GM18519 (cell line): ENCODE data around the gene OGDH.
A peak's percentile ranks its signal among the peaks of the same experiment; 100 is the strongest.

ENCODE experiments used
- ATAC-seq: cut with Tn5 transposase; IDR thresholded peaks from one replicate; pipeline ENCODE4 v1.9.1; 2021; ENCODE audit warnings: mild to moderate bottlenecking, moderate library complexity; ENCODE audit not compliant: unreplicated experiment, low FRiP score

Gene OGDH

GRCh38 chr7:44617225-44617890 is 10.9 kb downstream of the OGDH start:
- ATAC-seq = peak; percentile 48

- ATAC-seq = no peak
These were observed 11.6 kb downstream of the OGDH start for GRCh38 chr7:44618045-44618444.

- ATAC-seq = no peak
These were observed 12.3 kb downstream of the OGDH start for GRCh38 chr7:44618753-44619152.

DNA sequence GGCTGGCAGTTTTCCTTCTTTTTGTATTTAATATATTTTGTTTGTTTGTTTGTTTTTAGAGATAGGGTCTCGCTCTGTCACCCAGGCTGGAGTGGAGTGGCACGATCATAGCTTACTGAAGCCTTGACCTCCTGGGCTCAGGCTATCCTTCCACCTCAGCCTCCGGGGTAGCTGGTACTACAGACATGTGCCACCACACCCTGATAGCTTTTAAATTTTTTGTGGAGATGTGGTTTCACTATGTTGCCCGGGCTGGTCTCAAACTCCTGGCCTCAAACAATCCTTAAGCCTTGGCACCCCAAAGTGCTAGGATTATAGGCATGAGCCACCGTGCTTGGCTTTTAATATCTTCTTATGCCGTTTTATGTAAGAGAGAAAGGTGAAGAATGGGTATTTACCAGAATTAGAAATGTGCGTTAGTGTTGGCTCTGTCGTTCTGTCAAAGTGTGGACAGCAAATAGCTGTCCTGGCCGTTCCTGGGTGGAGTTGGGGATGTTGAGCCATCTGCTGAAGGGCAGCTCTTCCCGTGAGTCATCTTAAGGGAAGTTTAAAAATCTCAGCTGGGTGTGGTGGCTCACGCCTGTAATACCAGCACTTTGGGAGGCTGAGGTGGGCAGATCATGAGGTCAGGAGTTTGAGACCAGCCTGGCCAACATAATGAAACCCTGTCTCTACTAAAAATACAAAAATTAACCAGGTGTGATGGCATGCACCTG is 14.8 kb downstream of the OGDH start:
- no peak for ATAC-seq

- no peak for ATAC-seq
These were observed 15.3 kb downstream of the OGDH start for GRCh38 chr7:44621750-44622103.

GRCh38 chr7:44622342-44623151 is 16.1 kb downstream of the OGDH start:
- ATAC-seq = no peak

- ATAC-seq = no peak
These were observed 17.9 kb downstream of the OGDH start for GRCh38 chr7:44624318-44624717.

DNA sequence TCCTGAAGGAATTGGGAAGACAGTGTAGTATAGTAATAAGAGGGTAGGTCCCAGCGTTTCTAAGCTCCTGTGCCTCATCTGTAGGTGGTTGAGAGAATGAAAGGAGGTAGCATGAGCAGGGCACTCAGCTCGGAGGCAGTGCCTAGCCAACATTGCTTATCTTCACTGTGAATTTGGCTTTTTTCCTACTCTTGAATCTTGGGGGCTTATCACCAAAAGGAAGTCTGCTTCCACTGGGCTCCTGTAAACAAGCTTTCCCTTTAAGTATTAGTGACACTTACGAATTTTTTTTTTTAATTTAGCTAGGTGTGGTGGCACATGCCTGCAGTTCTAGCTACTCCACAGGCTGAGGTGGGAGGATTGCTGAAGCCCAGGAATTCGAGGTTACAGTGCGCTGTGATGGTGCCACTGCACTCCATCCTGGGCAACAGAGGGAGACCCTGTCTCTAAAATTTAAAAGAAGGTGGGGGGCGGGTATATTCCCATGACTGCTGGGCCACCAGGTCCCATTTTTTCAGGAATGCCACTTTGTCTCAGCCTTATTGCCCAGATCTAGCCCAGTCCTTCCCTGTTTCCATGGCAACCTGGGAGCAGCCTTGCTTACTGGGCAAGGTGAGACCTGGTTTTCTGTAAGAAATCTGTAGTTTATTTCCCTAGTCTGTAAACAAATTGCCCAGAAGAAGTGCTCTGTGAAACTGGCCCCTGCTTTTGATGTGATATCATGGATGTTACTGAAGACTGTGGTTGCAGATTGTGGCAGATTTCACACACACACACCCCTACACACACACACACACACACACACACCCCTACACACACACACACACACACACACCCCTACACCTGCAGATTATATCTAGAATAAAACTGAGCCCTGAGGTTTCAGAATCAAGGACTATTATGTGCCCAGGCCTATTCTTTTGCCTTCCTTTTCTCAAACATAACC is 19.4 kb downstream of the OGDH start:
- ATAC-seq = no peak

- no peak for ATAC-seq
These were observed 20.2 kb downstream of the OGDH start for GRCh38 chr7:44626620-44627019.

GRCh38 chr7:44629829-44630522 is 23.5 kb downstream of the OGDH start:
- no peak for ATAC-seq

DNA sequence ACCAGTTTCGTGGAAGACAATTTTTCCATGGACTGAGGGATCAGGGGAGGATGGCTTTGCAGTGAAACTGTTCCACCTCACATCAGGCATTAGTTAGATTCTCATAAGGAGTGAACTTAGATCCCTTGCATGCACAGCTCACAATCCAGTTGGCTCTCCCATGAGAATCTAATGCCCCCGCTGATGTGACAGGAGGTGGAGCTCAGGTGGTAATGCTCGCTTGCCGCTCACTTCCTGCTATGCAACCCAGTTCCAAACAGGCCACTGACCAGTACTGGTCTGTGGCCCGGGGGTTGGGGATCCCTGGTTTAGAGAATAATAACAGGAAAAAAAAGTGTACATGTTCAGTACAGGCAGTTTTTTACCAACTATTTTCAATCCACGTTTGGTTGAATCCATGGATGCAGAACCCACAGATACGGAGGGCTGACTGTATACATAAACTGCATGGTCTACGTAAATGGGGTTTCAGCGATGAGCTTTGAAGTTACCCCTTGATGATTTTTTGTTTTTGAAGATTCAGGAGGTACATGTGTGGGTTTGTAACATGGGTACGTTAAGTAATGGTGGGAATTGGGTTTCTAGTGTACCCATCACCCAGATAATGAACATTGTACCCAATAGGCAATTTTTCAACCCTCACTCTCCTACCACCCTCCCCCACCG is 24.5 kb downstream of the OGDH start:
- no peak for ATAC-seq

GRCh38 chr7:44631458-44632115 is 25.2 kb downstream of the OGDH start:
- ATAC-seq = no peak

DNA sequence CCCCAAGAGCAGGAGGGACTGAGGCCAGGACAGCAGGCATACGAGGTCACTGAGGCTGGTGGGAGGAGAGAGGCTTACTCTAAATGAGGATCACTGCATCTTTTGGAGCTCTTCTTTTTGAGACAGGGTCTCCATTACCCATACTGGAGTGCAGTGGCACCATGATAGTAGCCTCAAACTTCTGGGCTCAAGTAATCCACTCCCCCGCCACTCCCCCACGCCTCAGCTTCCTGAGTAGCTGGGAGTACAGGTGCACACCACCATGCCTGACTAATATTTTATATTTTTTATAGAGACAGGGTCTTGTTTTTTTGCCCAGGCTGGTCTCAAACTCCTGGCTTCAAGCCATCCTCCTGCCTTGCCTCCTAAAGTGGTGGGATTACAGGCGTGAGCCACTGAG is 25.8 kb downstream of the OGDH start:
- no peak for ATAC-seq

DNA sequence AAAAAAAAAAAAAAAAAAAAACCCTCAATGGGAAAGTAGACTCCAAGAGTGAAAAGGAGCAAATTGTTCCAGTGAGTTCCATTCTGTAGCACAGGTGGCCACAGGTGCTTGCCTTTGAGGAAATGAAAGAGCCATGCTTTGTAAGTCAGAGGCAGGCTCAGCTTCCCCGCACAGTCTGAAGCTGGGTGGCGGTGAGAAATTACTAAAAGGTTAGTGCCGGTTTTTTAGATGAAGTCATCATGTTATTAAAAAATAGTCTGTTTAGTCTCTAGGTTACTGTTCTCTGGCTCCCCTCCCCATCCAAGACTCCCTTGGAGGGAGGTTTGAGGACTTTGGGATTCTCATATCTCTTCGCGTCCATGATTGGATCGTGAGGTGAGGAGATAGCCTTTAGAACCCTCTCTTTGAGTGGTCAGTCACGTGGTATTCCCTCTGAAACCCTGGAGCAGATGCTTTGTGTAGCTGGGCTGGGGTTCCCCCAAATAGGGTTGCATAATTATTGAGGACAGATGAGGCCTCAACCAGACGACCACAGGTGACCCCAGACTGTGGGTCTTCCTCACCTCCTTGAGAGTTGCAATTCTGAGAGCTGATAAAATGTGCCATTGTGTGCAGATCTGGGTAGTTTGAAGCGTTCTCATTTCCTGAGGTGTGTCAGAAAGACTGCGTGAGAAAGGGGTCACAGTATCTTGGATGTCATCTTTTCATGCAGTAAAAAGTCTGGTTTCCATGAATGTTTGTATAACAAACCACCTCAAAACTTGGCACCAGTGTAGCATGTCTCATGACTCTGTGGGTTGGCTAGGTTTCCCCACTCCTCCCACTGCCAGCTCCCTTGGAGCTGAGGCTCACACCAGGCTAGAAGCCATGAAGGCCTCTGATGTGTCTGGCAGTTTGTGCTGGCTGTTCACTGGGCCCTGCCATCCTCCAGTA is 27.1 kb downstream of the OGDH start:
- peak; percentile 34 for ATAC-seq

DNA sequence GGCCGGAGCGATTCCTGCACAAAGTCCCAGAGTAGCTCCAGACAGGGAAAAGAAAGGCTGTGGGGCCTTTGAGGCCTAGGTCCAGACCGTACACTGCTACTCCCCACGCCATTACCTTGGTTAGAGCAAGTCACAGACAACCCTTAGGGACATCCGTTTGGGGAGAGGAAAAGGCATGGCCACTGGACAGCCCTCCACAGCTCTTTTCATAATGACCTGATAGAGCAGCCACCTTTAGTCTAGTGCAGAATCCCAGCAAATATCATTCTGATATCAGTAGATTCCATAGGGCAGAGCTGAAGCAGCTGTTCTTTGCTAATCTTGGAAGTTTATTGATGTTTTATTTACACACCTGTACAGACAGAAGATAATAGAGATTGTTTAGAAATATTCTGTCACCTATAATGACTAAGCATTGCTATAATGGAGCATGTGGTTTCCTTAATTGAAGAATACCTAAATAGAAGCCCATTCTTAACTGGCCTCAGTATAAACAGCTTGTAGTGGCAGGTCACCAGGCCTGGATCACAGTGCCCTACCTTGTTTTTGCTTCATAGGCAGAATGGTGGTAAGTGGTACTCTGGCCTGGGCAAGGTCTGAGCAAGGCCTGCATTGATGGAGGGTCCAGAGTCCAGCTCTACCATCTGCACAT is 27.9 kb downstream of the OGDH start:
- no peak for ATAC-seq

DNA sequence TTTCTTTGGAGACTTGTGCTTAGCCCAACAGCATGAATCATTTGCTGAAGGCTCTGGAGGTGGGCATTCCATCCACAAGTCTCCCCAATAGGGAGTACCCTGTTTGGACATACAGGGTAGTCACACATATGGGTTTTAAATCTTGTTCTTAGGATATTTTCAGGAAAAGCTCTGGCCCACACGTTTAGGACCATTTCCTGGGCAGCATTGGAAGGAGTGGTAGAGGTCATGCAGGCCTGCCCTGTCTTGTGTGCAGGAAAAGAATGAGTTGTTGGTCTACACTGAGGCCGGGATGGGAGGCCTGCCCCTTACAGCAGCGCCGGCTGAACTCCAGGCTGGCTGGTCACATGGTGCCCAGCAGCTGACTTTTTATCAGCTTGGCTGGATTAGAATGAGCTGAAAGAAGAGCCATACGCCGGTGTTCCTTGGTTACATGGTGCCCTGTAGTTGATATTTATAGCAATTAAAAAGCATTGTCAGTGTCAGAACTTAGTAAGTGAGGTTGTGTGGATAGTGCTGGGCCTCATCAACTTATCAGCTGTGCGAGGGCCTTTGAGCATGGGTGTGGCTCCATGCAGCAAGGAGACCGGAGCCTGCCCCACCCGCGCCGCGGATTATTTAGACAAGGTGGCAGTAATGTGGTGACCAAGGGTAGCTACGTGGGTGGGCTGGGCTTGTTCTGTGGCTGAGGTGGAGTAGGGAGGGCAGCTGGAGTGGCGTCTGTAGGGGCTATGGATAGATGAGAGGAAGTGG is 28.6 kb downstream of the OGDH start:
- ATAC-seq = no peak
